GM10248 (cell line): Measurements from ENCODE around the gene KCTD8.

Experiments used
- CTCF ChIA-PET: fragments of 300-600 bp; sonication (Branson Sonifier 250); formaldehyde crosslinking; extraction: SDS; loops from one replicate; lab custom pipeline; 2021; ENCODE audit warnings: antibody characterized with exemption; lab: Yijun Ruan, JAX
- POLR2A ChIA-PET: fragments of 350-650 bp; sonication (Branson Sonifier 250); formaldehyde crosslinking; extraction: SDS; loops from one replicate; lab custom pipeline; 2020; ENCODE audit warnings: antibody characterized with exemption; lab: Yijun Ruan, JAX
- DNase-seq: peaks from one replicate; pipeline ENCODE4 v3.0.0; 2012; ENCODE audit errors: extremely low spot score
- CTCF ChIP-seq: IDR thresholded peaks from 2 replicates; pipeline ENCODE4 v1.5.1; 2012; ENCODE audit warnings: mild to moderate bottlenecking, low read depth; ENCODE audit errors: extremely low read depth, missing control alignments, control extremely low read depth

Gene KCTD8

GRCh38 chr4:44422912-44423311 lies 25.7 kb downstream of the KCTD8 start:
- no peak for TF ChIP-seq CTCF
- DNase-seq = no peak
- ChIA-PET CTCF (no interaction called here), POLR2A (no interaction called here)

- POLR2A ChIA-PET = no interaction called here
- no peak for TF ChIP-seq CTCF
- CTCF ChIA-PET = no interaction called here
- no peak for DNase-seq
Observed at GRCh38 chr4:44421330-44422065, 27.1 kb downstream of the KCTD8 start.

- TF ChIP-seq CTCF = no peak
- no peak for DNase-seq
- ChIA-PET POLR2A (no interaction called here), CTCF (no interaction called here)
Observed at GRCh38 chr4:44415251-44415650, 33.4 kb downstream of the KCTD8 start.

GRCh38 chr4:44368413-44369167 lies 80.0 kb downstream of the KCTD8 start:
- DNase-seq = no peak
- POLR2A ChIA-PET = no interaction called here
- no peak for TF ChIP-seq CTCF
- CTCF ChIA-PET = no interaction called here

GRCh38 chr4:44354172-44354571 lies 94.4 kb downstream of the KCTD8 start:
- no peak for TF ChIP-seq CTCF
- no peak for DNase-seq
- ChIA-PET CTCF (no interaction called here), POLR2A (no interaction called here)

- ChIA-PET POLR2A (no interaction called here), CTCF (no interaction called here)
- no peak for TF ChIP-seq CTCF
- DNase-seq = no peak
Observed at GRCh38 chr4:44351069-44351468, 97.5 kb downstream of the KCTD8 start.
